Esophagus (tissue), 2 donors: Measurements from ENCODE around the gene LSR. TPM values are rescaled to one million over a fixed set of nuclear protein-coding genes. Genes with fewer than 3 reads are reported as not detected.
A peak's percentile ranks its signal among the peaks of the same experiment; 100 is the strongest.

ENCODE experiments used
- H3K27ac ChIP-seq, 2 donors: one replicate each; pipeline ENCODE4 v1.5.1; 2013; ENCODE audit warnings: low read depth in 2 of 2, mild to moderate bottlenecking in 2 of 2, inconsistent platforms in 1 of 2, low read length in 1 of 2, moderate library complexity in 1 of 2
- H3K27me3 ChIP-seq, 2 donors: one replicate each; pipeline ENCODE4 v1.6.1; 2013; ENCODE audit warnings: low read length in 2 of 2, control low read depth in 1 of 2, mild to moderate bottlenecking in 1 of 2; ENCODE audit not compliant: insufficient read depth in 2 of 2, control insufficient read depth in 1 of 2
- H3K36me3 ChIP-seq, 2 donors: one replicate each; pipeline ENCODE4 v1.6.1; 2013; ENCODE audit warnings: low read length in 1 of 2; ENCODE audit not compliant: control insufficient read depth in 2 of 2, insufficient read depth in 2 of 2
- H3K4me1 ChIP-seq, 2 donors: one replicate each; pipeline ENCODE4 v1.6.1; 2013; ENCODE audit warnings: low read length in 1 of 2; ENCODE audit not compliant: control insufficient read depth in 2 of 2, insufficient read depth in 2 of 2
- H3K4me3 ChIP-seq, 2 donors: one replicate each; pipeline ENCODE4 v1.5.1; 2013; ENCODE audit warnings: low read length in 2 of 2, mild to moderate bottlenecking in 2 of 2, low read depth in 1 of 2, moderate library complexity in 1 of 2
- H3K9me3 ChIP-seq, 2 donors: one replicate each; pipeline ENCODE4 v1.6.1; 2013; ENCODE audit warnings: mild to moderate bottlenecking in 2 of 2, low read depth in 1 of 2, low read length in 1 of 2, moderate library complexity in 1 of 2; ENCODE audit not compliant: control insufficient read depth in 2 of 2, insufficient read depth in 1 of 2
- WGBS, 2 donors: extraction: QIAGEN DNeasy Blood & Tissue Kit; methylation state at CpG; one replicate each; pipeline ENCODE4 v1.1.7; 2013; 5-methylcytosine and 5-hydroxymethylcytosine counted together
- polyA plus RNA-seq, 2 donors: library from polyadenylated mRNA; stranded (reverse); fragments of 200-250 nt; gene quantifications; one replicate each; pipeline ENCODE4 v1.2.3, GENCODE V29; 2013
- donor health status: healthy with polysubstance abuse.
- donor health status: Bipolar disorder and iron deficiency.

The LSR gene
- polyA plus RNA-seq, 2 donors: 39.0 to 63.5 TPM

DNA sequence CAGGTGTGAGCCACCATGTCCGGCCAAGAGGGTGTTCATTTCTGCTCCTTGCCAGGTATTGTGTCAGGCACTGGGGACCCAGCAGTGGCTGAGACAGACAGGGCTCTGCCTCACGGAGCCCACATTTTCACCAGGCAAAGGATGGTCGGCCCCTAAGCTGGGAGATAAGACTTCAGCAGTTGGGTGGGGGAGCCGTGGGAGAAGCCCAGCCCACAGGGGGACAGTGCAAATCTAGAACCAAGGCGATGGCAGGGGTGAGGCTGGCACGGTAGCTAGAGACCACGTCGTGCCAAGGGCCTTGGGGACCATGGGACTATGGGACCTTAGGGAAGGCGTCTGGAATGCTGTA lies 8.3 kb downstream of the LSR start:
- Histone ChIP-seq H3K4me3 (no peak overlapping the region), H3K9me3 (no peaks in the 10 kb centered on the region), H3K27ac (no peak overlapping the region), H3K27me3 (no peaks in the 10 kb centered on the region), H3K4me1 (peaks cover 0 to 5% of the 10 kb centered on the region in 2 donors), H3K36me3 (peaks cover 0 to 22% of the 10 kb centered on the region in 2 donors)
- WGBS, 2 donors: 76 to 85% methylated on average over 9 of the region's 9 CpGs

DNA sequence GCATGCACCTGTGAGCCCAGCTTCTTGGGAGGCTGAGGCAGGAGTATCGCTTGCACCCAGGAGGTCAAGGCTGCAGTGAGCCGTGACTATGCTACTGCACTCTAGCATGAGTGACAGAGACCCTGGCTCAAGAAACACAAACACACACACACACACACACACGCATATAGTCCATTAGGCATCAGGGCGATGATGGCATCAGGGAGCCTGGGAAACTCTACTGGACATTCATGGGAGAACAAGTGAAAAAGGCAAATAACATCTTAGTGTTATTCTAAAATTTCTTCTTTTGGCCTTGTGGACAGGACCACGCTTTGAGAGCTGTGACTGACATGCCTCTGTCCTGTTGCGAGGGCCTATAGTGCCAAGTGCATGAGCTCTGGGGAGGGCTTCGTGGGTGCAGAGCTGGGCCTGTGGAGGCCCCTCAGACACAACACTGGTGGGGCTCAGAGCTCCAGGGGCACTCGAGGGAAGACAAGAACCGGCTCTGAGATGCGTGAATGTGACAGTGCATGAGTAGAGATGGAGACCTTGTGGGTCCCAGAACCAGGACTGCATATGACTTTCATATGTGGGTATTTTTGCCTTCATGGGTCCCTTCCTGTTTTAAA lies 12.0 kb downstream of the LSR start:
- peaks cover 0 to 16% of the 10 kb centered on the region in 2 donors for H3K36me3 ChIP-seq
- peaks cover 0 to 9% of the 10 kb centered on the region in 2 donors for H3K4me1 ChIP-seq
- 75 to 82% methylated on average over 10 of the region's 10 CpGs for WGBS, 2 donors

GRCh38 chr19:35261356-35262100 lies 12.7 kb downstream of the LSR start:
- Histone ChIP-seq H3K27me3 (no peaks in the 10 kb centered on the region), H3K9me3 (no peaks in the 10 kb centered on the region), H3K4me3 (no peak overlapping the region), H3K36me3 (peaks cover 0 to 21% of the 10 kb centered on the region in 2 donors), H3K27ac (no peak overlapping the region), H3K4me1 (peaks cover 0 to 15% of the 10 kb centered on the region in 2 donors)
- WGBS, 2 donors: 68 to 78% methylated on average over 12 of the region's 12 CpGs

More for the DNA sequence above, 12.0 kb downstream of the LSR start:
- no peak overlapping the region for H3K27ac ChIP-seq
- no peaks in the 10 kb centered on the region for H3K9me3 ChIP-seq
- no peak overlapping the region for H3K4me3 ChIP-seq
- no peaks in the 10 kb centered on the region for H3K27me3 ChIP-seq

DNA sequence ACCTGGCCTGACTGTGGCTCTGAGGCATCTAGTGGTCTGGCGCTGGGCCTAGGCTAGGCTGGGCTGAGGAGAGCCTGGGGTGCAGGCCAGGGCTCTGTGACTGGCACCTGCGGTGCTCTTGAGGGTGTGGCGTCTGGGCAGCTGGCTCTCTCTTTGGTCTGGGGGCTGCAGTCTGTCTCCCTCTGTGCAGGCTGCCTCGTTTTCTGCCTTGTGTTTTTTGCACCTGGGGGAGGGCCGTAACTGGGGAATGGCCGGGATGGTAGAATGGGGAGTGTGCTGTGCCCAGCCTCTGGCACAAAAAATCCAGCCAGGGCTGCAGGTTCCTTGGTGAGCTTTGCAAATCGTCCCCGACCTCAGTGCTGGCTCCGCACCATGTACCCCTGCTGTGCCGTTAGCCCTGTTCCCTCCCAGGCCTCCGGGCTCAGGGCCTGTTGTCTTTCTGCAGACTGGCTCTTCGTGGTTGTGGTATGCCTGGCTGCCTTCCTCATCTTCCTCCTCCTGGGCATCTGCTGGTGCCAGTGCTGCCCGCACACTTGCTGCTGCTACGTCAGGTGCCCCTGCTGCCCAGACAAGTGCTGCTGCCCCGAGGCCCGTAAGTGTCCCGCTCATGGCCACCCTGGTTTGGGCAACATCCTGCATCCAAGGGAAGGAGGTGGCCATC lies 13.4 kb downstream of the LSR start:
- no peak overlapping the region for H3K27ac ChIP-seq
- H3K4me3 ChIP-seq: no peak overlapping the region
- peaks cover 0 to 21% of the 10 kb centered on the region in 2 donors for H3K36me3 ChIP-seq
- H3K4me1 ChIP-seq: peaks cover 0 to 14% of the 10 kb centered on the region in 2 donors
- H3K27me3 ChIP-seq: no peaks in the 10 kb centered on the region
- no peaks in the 10 kb centered on the region for H3K9me3 ChIP-seq
- WGBS, 2 donors: 68 to 72% methylated on average over 17 of the region's 17 CpGs

- 66 to 67% methylated on average over 7 of the region's 7 CpGs for WGBS, 2 donors
- Histone ChIP-seq H3K4me1 (peaks cover 0 to 12% of the 10 kb centered on the region in 2 donors), H3K36me3 (peaks cover 0 to 14% of the 10 kb centered on the region in 2 donors)
Measured at GRCh38 chr19:35264268-35265125, 15.7 kb downstream of the LSR start.

DNA sequence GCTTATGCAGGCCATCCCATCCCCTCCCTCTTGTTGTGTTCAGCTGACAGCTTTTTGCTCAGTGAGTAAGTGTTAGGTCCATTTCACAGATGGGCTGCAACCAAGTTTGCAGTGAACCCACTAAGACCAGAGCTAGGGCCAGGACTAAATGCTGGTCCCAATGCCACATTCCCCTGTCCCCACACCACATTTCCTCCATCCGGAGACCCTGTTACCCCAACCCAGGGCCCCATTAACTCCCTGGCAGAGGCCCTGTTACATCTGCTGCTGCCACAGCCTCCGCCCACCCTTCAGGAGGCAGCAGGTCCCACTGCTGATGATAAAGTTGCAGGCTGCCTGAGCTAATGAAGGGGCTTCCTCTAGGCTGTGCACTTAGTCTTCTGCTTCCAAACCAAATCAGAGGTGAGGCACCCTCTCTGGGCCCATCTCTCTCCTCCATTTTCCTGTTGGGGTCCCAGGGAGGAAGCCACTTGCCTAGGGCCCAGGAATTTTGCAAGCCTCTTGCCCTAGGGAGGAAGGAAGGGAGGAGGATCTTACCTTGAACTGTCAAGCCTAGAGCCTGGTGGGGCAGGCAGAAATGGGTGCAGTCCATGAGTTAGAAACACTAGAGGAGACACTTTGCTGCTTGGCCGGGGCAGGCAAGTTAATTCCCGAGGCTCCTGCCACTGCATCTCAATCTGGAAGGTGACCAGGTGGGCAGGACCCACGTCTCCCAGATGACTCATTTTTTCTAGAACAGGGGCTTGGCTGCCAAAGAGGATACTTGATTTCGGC lies 16.5 kb downstream of the LSR start:
- H3K9me3 ChIP-seq: no peaks in the 10 kb centered on the region
- H3K36me3 ChIP-seq: peaks cover 0 to 11% of the 10 kb centered on the region in 2 donors
- no peaks in the 10 kb centered on the region for H3K27me3 ChIP-seq
- peaks cover 0 to 12% of the 10 kb centered on the region in 2 donors for H3K4me1 ChIP-seq
- H3K27ac ChIP-seq: peak overlapping the region; percentile 11 to 51
- H3K4me3 ChIP-seq: no peak overlapping the region
- 37 to 46% methylated on average over 6 of the region's 6 CpGs for WGBS, 2 donors

More at GRCh38 chr19:35264268-35265125, 15.7 kb downstream of the LSR start:
- Histone ChIP-seq H3K27ac (no peak overlapping the region), H3K9me3 (no peaks in the 10 kb centered on the region), H3K4me3 (no peak overlapping the region), H3K27me3 (no peaks in the 10 kb centered on the region)

GRCh38 chr19:35265900-35266519 lies 17.2 kb downstream of the LSR start:
- Histone ChIP-seq H3K27me3 (no peaks in the 10 kb centered on the region), H3K4me1 (peaks cover 0 to 12% of the 10 kb centered on the region in 2 donors), H3K9me3 (no peaks in the 10 kb centered on the region), H3K36me3 (peaks cover 0 to 17% of the 10 kb centered on the region in 2 donors), H3K27ac (peak overlapping the region in 1 of 2 donors; percentile 51), H3K4me3 (no peak overlapping the region)
- 71 to 73% methylated on average over 10 of the region's 10 CpGs for WGBS, 2 donors

- Histone ChIP-seq H3K4me1 (peaks cover 0 to 12% of the 10 kb centered on the region in 2 donors), H3K4me3 (peak overlapping the region; percentile 76 to 95), H3K36me3 (peaks cover 4 to 24% of the 10 kb centered on the region in 2 donors)
Measured at GRCh38 chr19:35266520-35267352, 17.9 kb downstream of the LSR start.

More at GRCh38 chr19:35266520-35267352, 17.9 kb downstream of the LSR start:
- Histone ChIP-seq H3K27ac (peak overlapping the region; percentile 96 to 98), H3K9me3 (no peaks in the 10 kb centered on the region), H3K27me3 (no peaks in the 10 kb centered on the region)
- 34 to 46% methylated on average over 35 to 39 of the region's 39 CpGs for WGBS, 2 donors
